ENCODE results near the gene FAM229A. TPM values are rescaled to one million over a fixed set of nuclear protein-coding genes. Genes with fewer than 3 reads are reported as not detected.
A peak's percentile ranks its signal among the peaks of the same experiment; 100 is the strongest.
"Not testable (repeated sequence)": the region's sequence is repeated elsewhere in the genome, so short reads cannot be mapped to it uniquely, and the experiment has no call there.

FAM229A gene
- total and polyA plus RNA-seq, 3 donors from 2014 or later = 71.5 to 194 (median 103) TPM

GRCh38 chr1:32358435-32358834 lies 3.9 kb downstream of the FAM229A start:
- Histone ChIP-seq H3K27ac (peak overlapping the region; percentile 34 to 98), H3K36me3 (ENCODE audit: low read depth, missing control alignments) (no peaks in the 10 kb centered on the region), H3K4me1 (peaks cover 54% of the 10 kb centered on the region), H3K4me3 (no peak overlapping the region), H3K9me3 (no peaks in the 10 kb centered on the region), H3K27me3 (no peaks in the 10 kb centered on the region)
- intact Hi-C loops (cut with DNase I; ENCODE audit: low total_unique reads) = no loop called here
- 56 to 73% methylated on average over 3 of the region's 3 CpGs for WGBS, 2 donors
- TF ChIP-seq POLR2A (IDR thresholded peaks at IDR 0.05) (no peak), CTCF (IDR thresholded peaks at IDR 0.05) (no peak)
- no peak for DNase-seq

GRCh38 chr1:32357614-32358013 lies 4.7 kb downstream of the FAM229A start:
- Histone ChIP-seq H3K27ac (peak overlapping the region; percentile 34 to 98), H3K36me3 (ENCODE audit: low read depth, missing control alignments) (no peaks in the 10 kb centered on the region), H3K4me3 (no peak overlapping the region), H3K27me3 (no peaks in the 10 kb centered on the region), H3K4me1 (peaks cover 58% of the 10 kb centered on the region), H3K9me3 (no peaks in the 10 kb centered on the region)
- 75 to 81% methylated on average over 6 of the region's 6 CpGs for WGBS, 2 donors
- no peak for DNase-seq
- intact Hi-C loops (cut with DNase I; ENCODE audit: low total_unique reads) = no loop called here
- no peak for TF ChIP-seq CTCF (IDR thresholded peaks at IDR 0.05)
- TF ChIP-seq POLR2A (IDR thresholded peaks at IDR 0.05) = no peak

- no peak overlapping the region for H3K4me3 ChIP-seq
- H3K36me3 ChIP-seq (ENCODE audit: low read depth, missing control alignments) = no peaks in the 10 kb centered on the region
- H3K27me3 ChIP-seq = no peaks in the 10 kb centered on the region
- DNase-seq = no peak
- WGBS, 2 donors = 88 to 95% methylated on average over 1 of the region's 1 CpG
- no peaks in the 10 kb centered on the region for H3K9me3 ChIP-seq
- peaks cover 55% of the 10 kb centered on the region for H3K4me1 ChIP-seq
- peak overlapping the region; percentile 15 to 98 for H3K27ac ChIP-seq
- intact Hi-C loops (cut with DNase I; ENCODE audit: low total_unique reads) = no loop called here
- no peak for TF ChIP-seq CTCF (IDR thresholded peaks at IDR 0.05)
- TF ChIP-seq POLR2A (IDR thresholded peaks at IDR 0.05) = no peak
These were observed 5.8 kb downstream of the FAM229A start for GRCh38 chr1:32356478-32356877.

- H3K4me3 ChIP-seq; H3K27me3 ChIP-seq; intact Hi-C loops (cut with DNase I; ENCODE audit: low total_unique reads); H3K9me3 ChIP-seq; H3K36me3 ChIP-seq (ENCODE audit: low read depth, missing control alignments); DNase-seq: not testable (repeated sequence)
- H3K4me1 ChIP-seq = peaks cover 51% of the 10 kb centered on the region
- 80 to 83% methylated on average over 6 of the region's 6 CpGs for WGBS, 2 donors
- peak overlapping the region; percentile 15 to 98 for H3K27ac ChIP-seq
These were observed 6.5 kb downstream of the FAM229A start for GRCh38 chr1:32355778-32356177.

- intact Hi-C loops (cut with DNase I; ENCODE audit: low total_unique reads) = no loop called here
- Histone ChIP-seq H3K27me3 (no peaks in the 10 kb centered on the region), H3K27ac (peak overlapping the region; percentile 96 to 98), H3K36me3 (ENCODE audit: low read depth, missing control alignments) (no peaks in the 10 kb centered on the region), H3K4me3 (no peak overlapping the region), H3K9me3 (no peaks in the 10 kb centered on the region), H3K4me1 (peaks cover 65% of the 10 kb centered on the region)
- TF ChIP-seq CTCF (IDR thresholded peaks at IDR 0.05) = no peak
- no peak for TF ChIP-seq POLR2A (IDR thresholded peaks at IDR 0.05)
- 15 to 19% methylated on average over 2 of the region's 2 CpGs for WGBS, 2 donors
- peak; percentile 96 for DNase-seq
These were observed 8.3 kb downstream of the FAM229A start for GRCh38 chr1:32353886-32354570.
